RWPE2 (cell line): ENCODE measurements around the gene TXLNA.

Source experiments
- ATAC-seq: fragments of 200-7000 bp; cut with Tn5 transposase; 3 replicates; pipeline ENCODE4 v1.9.1; 2021; ENCODE audit warnings: low read depth
- DNase-seq: peaks from one replicate; pipeline ENCODE4 v3.0.0-alpha.2; 2020; ENCODE audit warnings: low spot score
- H3K27ac ChIP-seq: fragments of 450-650 bp; 2 replicates; pipeline ENCODE4 v1.5.1; 2017; ENCODE audit warnings: mild to moderate bottlenecking; ENCODE audit not compliant: poor library complexity, severe bottlenecking
- H3K27me3 ChIP-seq: fragments of 250-450 bp; sonication (Bioruptor Pico); 2 replicates; pipeline ENCODE4 v1.5.1; 2021; ENCODE audit warnings: mild to moderate bottlenecking, moderate library complexity; ENCODE audit not compliant: insufficient read depth, poor library complexity, severe bottlenecking
- H3K36me3 ChIP-seq: fragments of 250-450 bp; sonication (Bioruptor Pico); 2 replicates; pipeline ENCODE4 v1.5.1; 2020; ENCODE audit warnings: low read depth, mild to moderate bottlenecking, moderate library complexity
- H3K4me1 ChIP-seq: fragments of 250-450 bp; sonication (Bioruptor Pico); 2 replicates; pipeline ENCODE4 v1.5.1; 2021; ENCODE audit warnings: mild to moderate bottlenecking, moderate library complexity; ENCODE audit not compliant: insufficient read depth, poor library complexity, severe bottlenecking
- H3K4me3 ChIP-seq: fragments of 250-450 bp; sonication (Bioruptor Pico); 2 replicates; pipeline ENCODE4 v1.5.1; 2021; ENCODE audit warnings: mild to moderate bottlenecking, moderate library complexity; ENCODE audit not compliant: severe bottlenecking
- H3K9me3 ChIP-seq: fragments of 250-450 bp; sonication (Bioruptor Pico); 2 replicates; pipeline ENCODE4 v1.5.1; 2021; ENCODE audit warnings: mild to moderate bottlenecking, moderate library complexity; ENCODE audit not compliant: severe bottlenecking
- CTCF ChIP-seq: fragments of 450-650 bp; IDR thresholded peaks from one replicate; pipeline ENCODE4 v1.5.1; 2017; ENCODE audit warnings: mild to moderate bottlenecking, moderate library complexity; ENCODE audit not compliant: poor library complexity, severe bottlenecking

TXLNA gene

GRCh38 chr1:32224285-32224684 is 44.8 kb downstream of the TXLNA start:
- TF ChIP-seq CTCF = no peak
- Histone ChIP-seq H3K4me1 (peaks cover 3% of the 10 kb centered on the region), H3K27ac (no peak overlapping the region), H3K27me3 (no peaks in the 10 kb centered on the region), H3K9me3 (no peaks in the 10 kb centered on the region), H3K36me3 (peaks cover 68% of the 10 kb centered on the region), H3K4me3 (no peak overlapping the region)
- DNase-seq (no peak), ATAC-seq (no peak)

GRCh38 chr1:32228771-32229170 is 49.3 kb downstream of the TXLNA start:
- DNase-seq (no peak), ATAC-seq (no peak)
- Histone ChIP-seq H3K4me1 (peaks cover 5% of the 10 kb centered on the region), H3K4me3 (no peak overlapping the region), H3K9me3 (no peaks in the 10 kb centered on the region), H3K27ac (no peak overlapping the region), H3K27me3 (no peaks in the 10 kb centered on the region), H3K36me3 (peaks cover 80% of the 10 kb centered on the region)
- no peak for TF ChIP-seq CTCF

GRCh38 chr1:32231843-32232432 is 52.5 kb downstream of the TXLNA start:
- Histone ChIP-seq H3K4me1 (peaks cover 16% of the 10 kb centered on the region), H3K4me3 (no peak overlapping the region), H3K27ac (no peak overlapping the region), H3K27me3 (no peaks in the 10 kb centered on the region), H3K9me3 (no peaks in the 10 kb centered on the region), H3K36me3 (peaks cover 52% of the 10 kb centered on the region)
- ATAC-seq (no peak), DNase-seq (no peak)
- no peak for TF ChIP-seq CTCF

GRCh38 chr1:32232558-32233304 is 53.3 kb downstream of the TXLNA start:
- no peak for TF ChIP-seq CTCF
- Histone ChIP-seq H3K9me3 (no peaks in the 10 kb centered on the region), H3K27me3 (no peaks in the 10 kb centered on the region), H3K4me1 (peaks cover 16% of the 10 kb centered on the region), H3K27ac (peak overlapping the region; percentile 7), H3K4me3 (no peak overlapping the region), H3K36me3 (peaks cover 44% of the 10 kb centered on the region)
- no peak for DNase-seq
- ATAC-seq = no peak

- Histone ChIP-seq H3K27me3 (no peaks in the 10 kb centered on the region), H3K36me3 (peaks cover 23% of the 10 kb centered on the region), H3K4me1 (peaks cover 16% of the 10 kb centered on the region), H3K9me3 (no peaks in the 10 kb centered on the region), H3K27ac (peak overlapping the region; percentile 76), H3K4me3 (no peak overlapping the region)
- TF ChIP-seq CTCF = no peak
- ATAC-seq (no peak), DNase-seq (no peak)
Measured at GRCh38 chr1:32234792-32235191, 55.3 kb downstream of the TXLNA start.
